Right lobe of liver (tissue), 4 donors: Measurements from ENCODE around the gene NUP85.

Experiments used
- CTCF ChIP-seq, 4 donors: fragments of 200-600 bp in 3 of 4; fragments of 450-650 bp in 1 of 4; IDR thresholded peaks; one replicate each; pipeline versions ENCODE4 v1.5.1 to v1.8.0; 2016 to 2022; ENCODE audit warnings: antibody characterized with exemption in 4 of 4, mild to moderate bottlenecking in 2 of 4
- POLR2A ChIP-seq: fragments of 450-650 bp; IDR thresholded peaks from one replicate; pipeline ENCODE4 v1.6.1; 2017; ENCODE audit warnings: antibody characterized with exemption, mild to moderate bottlenecking
- donor health status: DM: no; HTN: no; CAD: no.
- donor health status: DM: no; HTN: no; CAD: no.
- donor health status: DM: no; HTN: yes; CAD: no.

DNA sequence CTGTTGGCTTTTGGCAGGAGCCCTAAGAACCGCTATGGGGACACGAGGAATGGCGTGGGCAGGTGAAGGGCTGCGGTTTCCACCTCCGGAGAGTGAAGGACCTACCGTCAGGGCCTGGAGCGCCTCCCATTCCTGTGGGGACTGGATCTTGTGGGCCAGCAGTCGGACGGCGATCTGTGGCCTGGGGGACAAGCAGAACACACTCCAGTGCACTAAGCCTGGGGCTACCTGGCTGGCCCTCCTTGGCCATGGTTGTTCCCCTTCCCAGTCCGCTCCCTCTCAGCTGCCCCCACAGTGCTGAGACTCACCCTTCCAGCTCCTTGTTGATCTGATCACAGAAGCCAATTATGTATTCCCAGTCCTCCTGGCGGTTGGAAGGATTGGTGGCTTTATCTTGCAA is 40.9 kb downstream of the NUP85 start:
- TF ChIP-seq POLR2A (no peak), CTCF (IDR thresholded peaks at IDR 0.05) (no peak)
